HG03280 (cell line): ENCODE measurements around the gene ABCF3.

ENCODE experiments used
- ATAC-seq: cut with Tn5 transposase; IDR thresholded peaks from one replicate; pipeline ENCODE4 v1.9.1; 2021; ENCODE audit warnings: mild to moderate bottlenecking, moderate library complexity; ENCODE audit not compliant: unreplicated experiment

Gene ABCF3

DNA sequence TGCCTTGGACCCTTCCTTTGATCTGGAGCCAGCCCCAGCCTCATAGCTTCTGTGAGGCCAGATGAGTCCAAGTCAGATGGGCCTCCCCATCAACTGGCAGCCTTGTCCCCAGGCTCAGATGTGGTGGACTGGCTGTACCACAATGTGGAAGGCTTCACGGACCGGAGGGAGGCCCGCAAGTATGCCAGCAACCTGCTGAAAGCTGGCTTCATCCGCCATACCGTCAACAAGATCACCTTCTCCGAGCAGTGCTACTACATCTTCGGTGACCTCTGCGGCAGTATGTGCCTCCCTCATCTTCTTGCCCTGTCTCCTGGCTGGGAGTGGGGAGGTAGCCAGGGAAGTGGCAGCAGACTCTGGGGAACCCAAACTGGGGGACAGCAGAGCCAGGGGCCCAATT lies 18.2 kb upstream of the ABCF3 start:
- ATAC-seq, result no peak

DNA sequence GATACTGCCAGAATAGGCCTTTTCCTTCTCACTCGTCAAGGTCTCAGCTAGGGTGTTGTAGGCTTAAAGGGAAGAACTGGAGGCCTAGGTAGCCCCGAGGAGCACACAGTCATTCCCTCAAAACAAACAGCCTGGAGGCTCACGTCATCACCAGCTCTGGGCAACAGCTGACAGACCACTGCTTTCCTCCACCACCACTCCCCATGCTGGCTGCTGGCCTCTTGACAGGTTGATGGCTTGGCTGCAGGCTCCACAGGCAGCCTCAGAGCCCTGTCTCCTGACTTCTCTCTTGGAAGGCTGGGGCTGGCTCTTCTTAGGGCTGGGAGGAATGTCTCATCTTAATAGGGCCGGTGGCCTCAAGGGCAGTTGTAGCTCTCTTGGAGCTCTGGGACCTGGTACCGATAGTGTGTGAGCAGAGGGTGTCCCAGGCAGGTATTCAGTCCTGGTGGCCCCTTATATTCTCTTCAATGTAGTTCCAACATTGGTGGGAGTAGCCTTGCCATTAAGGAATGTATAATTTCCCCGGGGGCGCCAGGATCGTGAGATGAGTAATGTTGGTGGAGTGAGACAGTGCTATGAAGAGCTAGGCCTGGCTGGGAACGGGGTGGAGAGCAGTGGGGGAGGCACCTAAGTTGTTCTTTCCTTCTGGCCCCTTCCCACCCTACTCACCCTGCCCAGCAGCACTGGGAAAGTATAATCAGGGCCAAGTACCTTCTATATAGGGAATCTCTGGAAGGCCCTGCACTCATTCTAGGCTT lies 17.5 kb upstream of the ABCF3 start:
- no peak for ATAC-seq

DNA sequence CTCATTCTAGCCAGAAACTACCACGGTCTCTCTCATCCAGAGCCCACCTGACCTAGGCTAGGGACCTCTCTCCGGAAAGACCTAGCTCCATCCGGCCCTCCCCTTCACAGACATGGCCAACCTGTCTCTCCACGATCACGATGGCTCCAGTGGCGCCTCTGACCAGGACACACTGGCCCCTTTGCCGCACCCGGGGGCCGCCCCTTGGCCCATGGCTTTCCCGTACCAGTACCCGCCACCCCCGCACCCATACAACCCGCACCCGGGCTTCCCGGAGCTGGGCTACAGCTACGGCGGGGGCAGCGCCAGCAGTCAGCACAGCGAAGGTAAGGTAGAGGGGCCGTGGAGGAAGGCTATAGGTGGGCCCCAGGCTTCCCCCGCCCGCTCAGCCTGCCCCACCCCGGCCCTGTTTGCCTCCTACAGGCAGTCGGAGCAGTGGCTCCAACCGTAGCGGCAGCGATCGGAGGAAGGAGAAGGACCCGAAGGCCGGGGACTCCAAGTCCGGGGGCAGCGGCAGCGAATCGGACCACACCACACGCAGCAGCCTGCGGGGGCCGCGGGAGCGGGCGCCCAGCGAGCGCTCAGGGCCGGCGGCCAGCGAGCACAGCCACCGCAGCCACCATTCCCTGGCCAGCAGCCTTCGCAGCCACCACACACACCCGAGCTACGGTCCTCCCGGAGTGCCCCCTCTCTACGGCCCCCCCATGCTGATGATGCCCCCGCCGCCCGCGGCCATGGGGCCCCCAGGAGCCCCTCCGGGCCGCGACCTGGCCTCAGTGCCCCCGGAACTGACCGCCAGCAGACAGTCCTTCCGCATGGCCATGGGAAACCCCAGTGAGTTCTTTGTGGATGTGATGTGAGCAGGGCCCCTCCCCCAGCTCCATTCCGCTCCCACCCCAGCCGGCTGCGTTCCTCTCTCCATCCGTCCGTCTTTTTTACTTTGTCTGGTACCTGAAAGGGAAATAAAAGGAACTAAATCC lies 15.8 kb upstream of the ABCF3 start:
- no peak for ATAC-seq

DNA sequence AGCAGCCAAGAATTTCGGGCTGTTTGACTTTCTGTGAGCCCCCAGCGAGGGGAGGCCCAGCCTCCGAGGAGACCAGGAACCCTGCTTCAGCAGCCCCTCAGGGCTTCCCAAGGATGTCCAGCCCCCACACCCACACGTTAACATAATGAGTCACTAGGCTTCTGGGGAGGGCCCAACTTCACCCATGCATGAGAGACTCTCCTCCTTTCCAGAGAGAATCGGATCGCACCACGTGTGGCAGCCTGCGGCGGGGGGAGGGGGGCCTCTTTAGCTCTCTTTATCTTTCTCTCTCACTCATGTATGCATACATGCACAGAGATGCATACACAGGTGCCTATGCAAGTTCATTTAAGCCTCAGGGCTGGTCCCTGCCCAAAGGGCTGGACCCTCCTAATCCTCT lies 14.4 kb upstream of the ABCF3 start:
- ATAC-seq, result no peak

DNA sequence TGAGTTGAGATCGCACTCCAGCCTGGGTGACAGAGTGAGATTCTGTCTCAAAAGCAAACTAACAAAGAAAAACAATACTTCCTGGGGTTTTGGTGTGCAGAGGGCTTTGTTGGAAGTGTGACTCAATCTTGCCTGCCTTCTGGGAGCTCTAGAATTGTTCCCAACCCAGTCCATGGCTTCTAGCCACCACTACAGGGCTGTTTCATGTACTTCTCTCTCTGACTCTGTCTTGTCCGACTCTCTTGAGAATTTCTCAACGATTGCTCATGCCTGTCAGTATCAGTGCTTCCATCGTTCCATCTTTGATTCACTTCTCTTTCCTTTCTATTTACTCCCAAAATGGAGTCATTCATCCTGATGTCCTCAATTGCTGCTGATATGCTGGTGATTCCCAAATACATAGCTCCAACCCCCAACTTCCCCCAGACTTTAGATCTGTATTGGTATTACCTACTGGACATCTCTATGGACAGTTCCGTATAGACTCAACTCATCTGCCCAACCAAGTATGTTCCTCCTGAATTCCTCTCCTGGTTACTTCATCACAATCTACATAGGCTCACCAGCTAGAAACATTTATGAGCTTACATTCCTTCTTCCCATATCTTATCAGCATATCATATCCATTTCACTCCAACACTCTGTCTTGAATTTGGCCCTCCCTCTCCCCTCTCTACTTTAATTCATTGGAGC lies 13.2 kb upstream of the ABCF3 start:
- ATAC-seq, result no peak

DNA sequence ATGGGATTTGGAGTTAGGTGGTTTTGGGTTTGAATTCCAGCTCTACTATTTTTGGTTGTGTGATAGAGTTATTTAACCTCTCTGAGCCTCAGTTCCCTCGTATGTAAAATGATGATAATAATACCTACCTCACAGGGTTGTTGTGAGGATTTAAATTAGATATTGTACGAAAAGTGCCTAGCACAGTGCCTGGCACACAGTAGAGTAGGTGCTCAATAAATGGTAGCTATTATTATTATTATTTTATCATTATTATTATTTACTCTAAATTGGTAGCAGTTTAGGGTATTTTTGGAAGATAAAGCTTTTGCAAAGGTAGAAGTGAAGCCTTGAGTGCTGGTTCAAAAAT lies 12.7 kb upstream of the ABCF3 start:
- no peak for ATAC-seq

DNA sequence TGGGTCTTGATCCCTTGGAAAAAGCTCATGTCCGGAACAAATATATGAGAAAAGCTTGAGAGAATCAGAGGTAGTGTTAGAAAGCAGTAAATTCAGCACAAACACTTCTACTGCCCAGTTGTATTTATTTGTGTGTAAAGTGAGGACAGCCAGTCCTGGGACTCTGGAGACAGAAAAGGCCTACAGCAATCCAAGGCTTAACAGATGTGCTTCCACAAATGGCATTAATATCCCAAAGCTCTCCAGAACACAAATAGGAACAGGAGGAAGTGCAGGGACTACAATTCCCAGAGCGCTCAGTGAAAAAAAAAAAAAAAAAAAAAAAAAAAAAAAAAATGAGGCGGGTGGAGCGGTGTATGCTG lies 11.7 kb upstream of the ABCF3 start:
- no peak for ATAC-seq

DNA sequence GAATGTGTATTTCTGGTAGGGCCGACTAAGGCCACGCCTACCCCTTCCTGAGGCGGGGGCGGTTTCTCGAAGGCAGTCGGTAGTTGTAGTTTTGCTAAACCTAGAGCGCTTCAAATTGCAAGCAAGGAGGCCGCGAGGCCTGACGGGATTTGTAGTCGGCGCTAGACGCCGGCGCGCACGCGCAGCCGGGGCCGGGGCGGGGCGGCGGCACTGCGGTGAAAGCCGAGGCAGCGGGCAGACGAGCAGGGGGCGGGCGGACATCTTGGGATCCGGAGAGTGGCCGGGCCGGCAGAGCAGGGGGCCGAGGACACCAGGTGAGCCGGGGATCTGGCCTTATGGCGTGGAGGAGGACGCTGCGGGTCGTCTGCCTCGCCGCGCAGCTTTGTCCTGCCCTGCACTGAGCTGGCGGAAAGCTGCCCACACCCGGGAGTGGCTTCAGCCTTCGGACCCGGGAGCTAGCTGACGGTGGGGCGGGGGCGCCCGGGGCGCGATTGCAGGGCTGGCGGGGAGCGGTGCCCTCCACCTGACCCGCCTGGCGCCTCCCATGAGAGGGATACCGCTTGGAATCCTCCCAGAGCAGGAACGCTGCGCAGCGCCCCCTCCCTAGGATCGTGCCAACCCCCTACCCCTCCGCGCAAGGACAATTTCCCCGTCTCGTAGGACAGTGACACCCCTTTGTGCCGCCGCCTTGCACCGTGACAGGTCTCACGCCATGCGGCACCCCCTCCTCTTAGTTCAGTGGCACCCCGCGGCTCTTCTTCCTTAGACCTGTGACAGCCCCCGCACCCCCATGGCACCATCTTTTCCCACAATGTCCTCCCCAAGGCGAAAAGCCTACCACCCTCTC lies 11.1 kb upstream of the ABCF3 start, which contains the start of gene AP2M1:
TSS of gene AP2M1 (plus strand) at position 210 of the 847 bp plus-strand sequence. CDS start 2,139 bp downstream, outside the sequence.
- ATAC-seq, result peak; percentile 95

DNA sequence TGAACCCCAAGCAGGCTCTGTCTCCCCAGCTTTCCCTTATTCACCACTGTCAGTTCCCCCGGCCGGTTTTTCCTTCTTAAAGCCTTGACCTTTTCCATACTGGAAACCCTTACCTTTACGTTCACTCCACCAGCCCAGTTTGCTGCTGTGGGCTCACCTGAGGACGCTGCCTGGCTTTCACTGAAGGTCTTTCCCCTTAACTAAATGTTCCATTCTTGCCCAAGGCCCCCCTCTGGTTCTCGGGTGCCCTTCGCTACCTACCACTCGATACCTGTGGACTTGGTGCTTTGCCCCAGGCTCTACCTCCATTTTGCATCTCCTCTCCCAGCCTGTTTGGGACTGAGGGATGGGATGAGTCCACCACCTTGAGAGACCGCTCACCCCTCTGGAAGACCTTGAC lies 10.5 kb upstream of the ABCF3 start:
- no peak for ATAC-seq

DNA sequence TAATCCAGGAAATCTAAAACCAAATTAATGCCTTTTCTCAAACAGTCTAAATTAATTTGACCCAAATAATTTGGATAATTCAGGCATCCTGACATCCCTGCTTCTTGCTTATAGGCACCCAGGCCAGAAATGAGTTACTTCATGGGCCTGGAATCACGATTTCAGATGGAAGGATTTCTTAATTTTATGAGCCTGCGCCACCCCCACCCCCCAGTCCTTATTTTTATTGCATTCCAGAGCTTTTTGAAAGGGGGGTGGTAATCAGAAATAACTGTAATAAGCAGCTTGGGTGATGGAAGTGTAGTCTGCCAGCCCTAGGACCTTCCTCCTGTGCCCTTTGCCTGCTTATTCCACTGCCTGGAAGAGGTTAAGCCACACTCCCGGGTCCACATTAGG lies 10.0 kb upstream of the ABCF3 start:
- no peak for ATAC-seq

DNA sequence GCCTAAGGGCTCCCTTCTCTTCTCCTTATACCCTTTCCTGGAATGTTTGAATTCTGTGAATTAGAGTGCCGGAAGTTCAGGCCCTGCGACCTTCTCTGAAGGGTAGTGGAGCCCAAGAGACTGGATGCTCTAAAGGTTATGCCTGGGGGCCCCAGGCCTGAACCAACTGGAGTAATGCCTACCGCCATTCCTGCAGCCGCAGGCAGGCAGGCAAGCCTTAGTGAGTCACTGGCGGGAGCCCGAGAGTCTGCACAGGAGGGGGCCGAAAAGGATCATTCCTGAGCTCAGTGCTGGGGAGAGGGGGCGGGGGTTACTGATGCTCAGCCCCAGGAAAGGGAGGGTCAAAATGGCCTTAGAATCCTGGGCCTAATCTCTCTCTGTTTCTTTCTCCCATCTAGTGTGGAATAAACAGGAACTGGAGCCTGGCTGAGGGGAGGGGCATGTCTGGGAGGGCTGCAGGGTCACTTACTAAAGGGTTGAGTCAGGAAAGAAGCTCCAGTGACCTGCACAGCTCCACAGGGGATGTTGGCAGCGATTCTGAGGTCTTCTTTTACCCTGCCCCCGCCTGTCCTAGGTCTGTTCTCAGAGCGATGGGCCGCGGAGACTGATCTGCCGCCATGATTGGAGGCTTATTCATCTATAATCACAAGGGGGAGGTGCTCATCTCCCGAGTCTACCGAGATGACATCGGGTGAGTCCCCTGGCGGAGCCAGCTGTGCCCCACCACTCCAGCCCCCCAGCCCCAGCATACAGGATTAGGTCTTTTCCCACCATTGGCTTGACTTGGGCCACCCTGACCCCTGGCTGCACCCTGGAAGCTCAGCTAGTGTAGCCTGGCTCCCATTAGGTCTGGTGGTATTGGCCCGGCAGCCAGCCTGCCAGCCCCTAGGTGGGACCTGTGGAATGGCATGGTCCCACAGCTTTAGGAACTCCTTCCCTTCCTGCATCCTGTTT lies 9.3 kb upstream of the ABCF3 start:
- ATAC-seq, result no peak

DNA sequence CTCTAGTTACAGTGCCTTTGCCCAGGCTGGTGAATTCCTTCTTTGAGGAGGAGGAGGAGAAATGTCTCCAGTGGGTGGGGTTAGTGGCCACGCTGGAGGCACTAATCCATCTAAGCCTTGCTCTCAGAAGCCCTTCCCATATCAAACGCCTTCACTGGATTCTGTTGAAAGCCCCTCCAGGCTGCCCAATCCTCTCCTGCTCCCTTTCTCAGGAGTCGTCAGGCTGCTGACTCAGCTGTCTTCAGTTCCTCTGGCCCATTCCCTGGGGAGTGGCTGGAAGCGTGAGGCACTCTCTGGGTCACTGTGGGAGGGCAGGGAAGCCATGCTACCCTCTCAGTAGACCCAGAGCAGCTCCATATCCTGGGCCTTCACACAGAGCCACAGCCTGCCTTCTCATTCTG lies 8.7 kb upstream of the ABCF3 start:
- no peak for ATAC-seq

DNA sequence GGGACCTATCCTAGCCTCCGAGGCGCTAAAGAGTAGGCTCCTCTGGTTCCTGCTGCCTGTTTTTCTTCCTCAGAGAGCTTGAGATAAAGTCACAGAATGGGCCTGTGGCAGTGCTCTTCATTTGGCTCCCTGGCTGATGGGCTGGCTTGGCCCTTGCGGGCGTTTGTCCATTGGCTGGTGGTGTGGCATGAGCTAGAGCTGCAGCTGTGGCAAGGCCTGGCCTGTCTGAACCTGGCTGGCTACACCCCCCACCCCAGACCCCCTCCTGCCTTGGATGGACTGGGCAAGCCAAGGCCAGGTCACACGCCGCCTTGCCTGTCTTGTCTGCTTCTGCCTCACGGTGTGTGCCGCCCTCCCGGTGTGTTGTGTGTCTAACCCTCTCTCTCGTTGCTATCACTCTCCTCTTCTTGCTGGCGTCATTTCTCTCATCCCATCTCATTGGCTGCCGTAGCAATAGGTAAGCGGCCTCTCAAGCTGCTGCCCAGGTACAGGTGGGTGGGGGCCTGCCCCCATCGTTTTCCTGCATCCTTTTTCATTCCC lies 8.2 kb upstream of the ABCF3 start:
- no peak for ATAC-seq

DNA sequence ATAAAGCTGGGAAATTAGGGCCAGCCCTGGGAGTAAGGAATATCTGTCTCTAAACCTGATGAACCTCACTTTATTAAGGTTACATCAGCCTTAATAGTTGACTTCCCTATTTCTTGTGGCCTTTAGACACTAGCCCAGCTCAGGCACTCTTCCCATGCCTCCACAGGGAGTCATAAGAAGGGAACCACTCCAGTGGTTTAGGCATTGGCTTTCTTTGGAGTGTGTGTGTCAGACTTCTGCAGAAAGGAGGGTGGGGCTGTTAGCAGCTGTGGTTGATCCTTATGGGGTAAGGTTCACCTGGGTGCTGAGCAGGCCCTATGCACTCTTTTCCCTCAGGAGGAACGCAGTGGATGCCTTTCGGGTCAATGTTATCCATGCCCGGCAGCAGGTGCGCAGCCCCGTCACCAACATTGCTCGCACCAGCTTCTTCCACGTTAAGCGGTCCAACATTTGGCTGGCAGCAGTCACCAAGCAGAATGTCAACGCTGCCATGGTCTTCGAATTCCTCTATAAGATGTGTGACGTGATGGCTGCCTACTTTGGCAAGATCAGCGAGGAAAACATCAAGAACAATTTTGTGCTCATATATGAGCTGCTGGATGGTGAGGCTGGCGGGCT lies 7.4 kb upstream of the ABCF3 start:
- no peak for ATAC-seq

DNA sequence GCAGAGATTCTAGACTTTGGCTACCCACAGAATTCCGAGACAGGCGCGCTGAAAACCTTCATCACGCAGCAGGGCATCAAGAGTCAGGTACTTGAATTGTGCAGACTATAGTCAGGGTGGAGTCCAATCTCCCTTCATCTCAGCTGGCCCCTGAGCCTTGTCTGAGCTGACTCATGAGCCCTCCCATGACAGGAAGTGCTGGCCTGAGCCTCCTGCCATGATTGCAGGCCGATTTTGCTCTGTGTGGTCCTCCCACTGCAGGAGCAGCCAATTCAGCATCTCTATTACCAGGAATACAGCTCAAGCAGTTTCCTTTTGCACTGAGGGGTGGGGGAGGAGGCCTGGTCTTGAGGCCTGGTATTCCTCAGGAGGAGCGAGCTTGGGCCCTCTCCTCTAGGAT lies 5.8 kb upstream of the ABCF3 start:
- ATAC-seq, result no peak

DNA sequence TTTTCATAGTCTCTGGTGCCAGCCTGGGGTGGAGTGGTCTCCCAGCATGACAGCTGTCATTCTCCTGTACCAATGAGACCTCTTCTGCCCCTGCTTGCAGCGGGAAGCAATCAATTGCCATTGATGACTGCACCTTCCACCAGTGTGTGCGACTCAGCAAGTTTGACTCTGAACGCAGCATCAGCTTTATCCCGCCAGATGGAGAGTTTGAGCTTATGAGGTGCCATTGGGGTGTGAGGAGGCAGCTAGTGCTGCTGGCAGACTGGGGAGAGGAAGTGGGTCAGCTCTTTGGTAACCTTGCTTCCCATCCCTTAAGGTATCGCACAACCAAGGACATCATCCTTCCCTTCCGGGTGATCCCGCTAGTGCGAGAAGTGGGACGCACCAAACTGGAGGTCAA lies 4.4 kb upstream of the ABCF3 start:
- ATAC-seq, result no peak

DNA sequence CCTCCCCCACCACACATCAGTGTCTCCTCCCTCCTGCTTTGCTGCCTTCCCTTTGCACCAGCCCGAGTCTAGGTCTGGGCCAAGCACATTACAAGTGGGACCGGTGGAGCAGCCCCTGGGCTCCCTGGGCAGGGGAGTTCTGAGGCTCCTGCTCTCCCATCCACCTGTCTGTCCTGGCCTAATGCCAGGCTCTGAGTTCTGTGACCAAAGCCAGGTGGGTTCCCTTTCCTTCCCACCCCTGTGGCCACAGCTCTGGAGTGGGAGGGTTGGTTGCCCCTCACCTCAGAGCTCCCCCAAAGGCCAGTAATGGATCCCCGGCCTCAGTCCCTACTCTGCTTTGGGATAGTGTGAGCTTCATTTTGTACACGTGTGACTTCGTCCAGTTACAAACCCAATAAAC lies 2.3 kb upstream of the ABCF3 start:
- ATAC-seq, result no peak

DNA sequence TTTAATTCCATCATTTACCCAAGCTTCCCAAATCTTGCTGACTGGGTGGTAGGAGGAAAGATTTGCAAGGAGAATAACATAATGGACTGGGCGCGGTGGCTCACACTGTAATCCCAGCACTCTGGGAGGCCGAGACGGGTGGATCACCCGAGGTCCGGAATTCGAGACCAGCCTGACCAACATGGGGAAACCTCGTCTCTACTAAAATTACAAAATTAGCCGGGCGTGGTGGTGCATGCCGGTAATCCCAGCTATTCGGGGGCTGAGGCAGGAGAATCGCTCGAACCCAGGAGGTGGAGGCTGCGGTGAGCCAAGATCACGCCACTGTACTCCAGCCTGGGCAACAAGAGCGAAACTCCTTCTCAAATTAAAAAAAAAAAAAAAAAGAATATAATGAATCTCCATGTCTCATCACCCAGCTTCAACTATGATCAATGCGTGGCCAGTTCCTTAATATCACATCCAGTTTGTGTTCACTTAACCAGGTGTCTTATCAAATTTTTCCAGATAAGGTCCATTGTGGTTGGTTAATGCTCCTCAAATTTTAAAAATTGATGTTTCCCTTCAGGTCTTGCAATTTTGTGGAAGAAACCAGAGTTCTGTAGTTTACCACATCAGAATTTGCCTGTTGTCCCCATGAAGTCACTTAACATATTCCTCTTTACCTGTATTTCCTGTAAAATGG lies 1.3 kb upstream of the ABCF3 start:
- ATAC-seq, result no peak
